Suprapubic skin (tissue), 4 donors: ENCODE measurements around the gene NXPH3. TPM values are rescaled to one million over a fixed set of nuclear protein-coding genes. Genes with fewer than 3 reads are reported as not detected.

Experiments
- DNase-seq, 2 donors: peaks; one replicate each; pipeline ENCODE4 v3.0.0-alpha.2; 2019; ENCODE audit warnings: low spot score in 2 of 2
- H3K27ac ChIP-seq: fragments of 200-600 bp; sonication (generic); one replicate; pipeline ENCODE4 v1.5.1; 2019
- H3K27me3 ChIP-seq: fragments of 200-600 bp; sonication (generic); one replicate; pipeline ENCODE4 v1.5.1; 2019
- H3K36me3 ChIP-seq: fragments of 200-600 bp; sonication (generic); one replicate; pipeline ENCODE4 v1.5.1; 2019
- H3K4me1 ChIP-seq: fragments of 200-600 bp; sonication (generic); one replicate; pipeline ENCODE4 v1.5.1; 2019
- H3K4me3 ChIP-seq: fragments of 200-600 bp; sonication (generic); one replicate; pipeline ENCODE4 v1.5.1; 2019; ENCODE audit warnings: mild to moderate bottlenecking
- H3K9me3 ChIP-seq: fragments of 200-600 bp; sonication (generic); one replicate; pipeline ENCODE4 v1.5.1; 2019
- CTCF ChIP-seq, 2 donors: fragments of 200-600 bp in 1 of 2; fragments of 450-650 bp in 1 of 2; sonication (generic) in 1 of 2; IDR thresholded peaks; one replicate each; pipeline ENCODE4 v1.5.1; 2016 to 2019; ENCODE audit warnings: antibody characterized with exemption in 2 of 2, mild to moderate bottlenecking in 1 of 2, moderate library complexity in 1 of 2
- EP300 ChIP-seq: sonication (generic); formaldehyde crosslinking; IDR thresholded peaks from one replicate; pipeline ENCODE4 v1.6.1; 2017; ENCODE audit warnings: antibody characterized with exemption
- POLR2A ChIP-seq, 2 donors: fragments of 450-650 bp; IDR thresholded peaks; one replicate each; pipeline ENCODE4 v1.6.1; 2017; ENCODE audit warnings: antibody characterized with exemption in 2 of 2, mild to moderate bottlenecking in 2 of 2, moderate library complexity in 2 of 2
- POLR2AphosphoS5 ChIP-seq, 3 donors: sonication (generic); formaldehyde crosslinking; IDR thresholded peaks; one replicate each; pipeline ENCODE4 v1.6.1; 2017; ENCODE audit warnings: antibody characterized with exemption in 3 of 3
- WGBS: methylation state at CpG from one replicate; pipeline ENCODE4 v1.1.5; 2018; 5-methylcytosine and 5-hydroxymethylcytosine counted together
- total RNA-seq, 4 donors: library from RNA; depleted of rRNA; stranded (reverse); fragments of >200 nt; gene quantifications; one replicate each; pipeline ENCODE4 v1.1.0, GENCODE V29; 2016

NXPH3 gene
- total RNA-seq, 4 donors from 2014 or later = 1.3 to 5.0 (median 1.5) TPM

- no peak for DNase-seq
- H3K9me3 ChIP-seq = no peaks in the 10 kb centered on the region
- 40% methylated on average over 4 of the region's 4 CpGs for WGBS
- peaks cover 57% of the 10 kb centered on the region for H3K4me1 ChIP-seq
- no peak for TF ChIP-seq POLR2A (IDR thresholded peaks at IDR 0.05)
- TF ChIP-seq CTCF (IDR thresholded peaks at IDR 0.05) = no peak
- TF ChIP-seq EP300 = no peak
- no peak for TF ChIP-seq POLR2AphosphoS5 (IDR thresholded peaks at IDR 0.05)
- no peaks in the 10 kb centered on the region for H3K36me3 ChIP-seq
- H3K27me3 ChIP-seq = peaks cover 2% of the 10 kb centered on the region
- no peak overlapping the region for H3K27ac ChIP-seq
- no peak overlapping the region for H3K4me3 ChIP-seq
Observed at GRCh38 chr17:49571764-49572163, 3.9 kb upstream of the NXPH3 start.

- TF ChIP-seq CTCF (IDR thresholded peaks at IDR 0.05) = no peak
- TF ChIP-seq POLR2AphosphoS5 (IDR thresholded peaks at IDR 0.05) = no peak
- no peak for TF ChIP-seq POLR2A (IDR thresholded peaks at IDR 0.05)
- no peak for TF ChIP-seq EP300
- Histone ChIP-seq H3K9me3 (no peaks in the 10 kb centered on the region), H3K27me3 (peaks cover 2% of the 10 kb centered on the region), H3K4me3 (no peak overlapping the region), H3K27ac (no peak overlapping the region), H3K36me3 (no peaks in the 10 kb centered on the region), H3K4me1 (peaks cover 57% of the 10 kb centered on the region)
- no peak for DNase-seq
- WGBS = 61% methylated on average over 3 of the region's 3 CpGs
Observed at GRCh38 chr17:49572226-49572625, 3.4 kb upstream of the NXPH3 start.

- H3K4me3 ChIP-seq = no peak overlapping the region
- no peak for TF ChIP-seq POLR2AphosphoS5 (IDR thresholded peaks at IDR 0.05)
- no peak for TF ChIP-seq EP300
- no peak for TF ChIP-seq CTCF (IDR thresholded peaks at IDR 0.05)
- TF ChIP-seq POLR2A (IDR thresholded peaks at IDR 0.05) = no peak
- no peaks in the 10 kb centered on the region for H3K9me3 ChIP-seq
- H3K27me3 ChIP-seq = peaks cover 2% of the 10 kb centered on the region
- 91% methylated on average over 6 of the region's 6 CpGs for WGBS
- no peak for DNase-seq
- H3K27ac ChIP-seq = no peak overlapping the region
- H3K36me3 ChIP-seq = no peaks in the 10 kb centered on the region
- H3K4me1 ChIP-seq = peaks cover 53% of the 10 kb centered on the region
Observed at GRCh38 chr17:49572806-49573420, 2.8 kb upstream of the NXPH3 start.

GRCh38 chr17:49573510-49574322 lies 2.0 kb upstream of the NXPH3 start:
- 63% methylated on average over 15 of the region's 15 CpGs for WGBS
- TF ChIP-seq CTCF (IDR thresholded peaks at IDR 0.05) = no peak
- TF ChIP-seq POLR2A (IDR thresholded peaks at IDR 0.05) = no peak
- no peak for TF ChIP-seq POLR2AphosphoS5 (IDR thresholded peaks at IDR 0.05)
- TF ChIP-seq EP300 = no peak
- Histone ChIP-seq H3K9me3 (no peaks in the 10 kb centered on the region), H3K4me1 (peaks cover 48% of the 10 kb centered on the region), H3K27me3 (peaks cover 2% of the 10 kb centered on the region), H3K36me3 (no peaks in the 10 kb centered on the region), H3K27ac (no peak overlapping the region), H3K4me3 (no peak overlapping the region)
- no peak for DNase-seq

- H3K27ac ChIP-seq = no peak overlapping the region
- WGBS = 39% methylated on average over 6 of the region's 13 CpGs
- H3K4me1 ChIP-seq = peaks cover 48% of the 10 kb centered on the region
Observed at GRCh38 chr17:49574323-49574781, 1.3 kb upstream of the NXPH3 start.

More at GRCh38 chr17:49574323-49574781, 1.3 kb upstream of the NXPH3 start:
- DNase-seq = no peak
- no peaks in the 10 kb centered on the region for H3K9me3 ChIP-seq
- H3K36me3 ChIP-seq = no peaks in the 10 kb centered on the region
- no peak overlapping the region for H3K4me3 ChIP-seq
- H3K27me3 ChIP-seq = peaks cover 2% of the 10 kb centered on the region
- TF ChIP-seq CTCF (IDR thresholded peaks at IDR 0.05) (no peak), POLR2A (IDR thresholded peaks at IDR 0.05) (no peak), EP300 (no peak), POLR2AphosphoS5 (IDR thresholded peaks at IDR 0.05) (no peak)
